ENCODE data around the gene ID3. TPM values are rescaled to one million over a fixed set of nuclear protein-coding genes. Genes with fewer than 3 reads are reported as not detected.

Gene ID3
- total and polyA plus RNA-seq, 9 of the 15 experiments (the other 6 are each of a cell fraction or from before 2014, with no cell fraction given): 6.8 to 59.8 (median 23.5) TPM

- TF ChIP-seq SIX5 (IDR thresholded peaks at IDR 0.05; ENCODE audit: borderline replicate concordance in 1 of 2, insufficient read depth in 1 of 2, low read depth in 1 of 2, low read length in 2 of 2): no peak
- no peak for TF ChIP-seq ZNF668 (CRISPR knock-in tag; IDR thresholded peaks at IDR 0.05)
- TF ChIP-seq TBP (optimal IDR thresholded peaks at IDR 0.05; ENCODE audit: low read depth, low read length): peak; percentile 71
- peak; percentile 43; the same call in 1 of the 2 replicates for TF ChIP-seq ID3 (CRISPR knock-in tag; IDR thresholded peaks at IDR 0.05)
- no peak for TF ChIP-seq ID3 (tag; IDR thresholded peaks at IDR 0.05)
- TF ChIP-seq CUX1 (CRISPR knock-in tag; IDR thresholded peaks at IDR 0.05): no peak
- TF ChIP-seq DIDO1 (tag; IDR thresholded peaks at IDR 0.05; ENCODE audit: low read depth): no peak
- TF ChIP-seq AFF1 (IDR thresholded peaks at IDR 0.05; ENCODE audit: low read depth in 1 of 2, partially characterized antibody in 2 of 2): peak in 1 of 2 experiments; percentile 13
- peak; percentile 83; the same call in 1 of the 2 replicates for TF ChIP-seq ZBTB7A (IDR thresholded peaks at IDR 0.05; ENCODE audit: borderline replicate concordance, control insufficient read depth, low read depth, low read length)
- no peak for TF ChIP-seq ARHGAP35 (IDR thresholded peaks at IDR 0.05; ENCODE audit: partially characterized antibody)
- TF ChIP-seq AFF4 (CRISPR knock-in tag; IDR thresholded peaks at IDR 0.05): no peak; the same call in 1 of the 2 replicates
- peak; percentile 85 for TF ChIP-seq KLF16 (IDR thresholded peaks at IDR 0.05)
These were observed 995 bp downstream of the ID3 start (continued) for GRCh38 chr1:23558140-23558871.
